T47D (cell line): ENCODE data around the gene PYURF.

Experiments used
- DNase-seq, 2 experiments: peaks; one replicate each; pipeline versions ENCODE4 v3.0.0 to v3.0.0-alpha.2; 2011 to 2012; ENCODE audit warnings: low read depth in 1 of 2, low spot score in 1 of 2
- JUND ChIP-seq: IDR thresholded peaks from 2 replicates; pipeline ENCODE4 v1.6.1; 2012; ENCODE audit warnings: low read depth
- in situ Hi-C: cut with HindIII; loops from 2 replicates; pipeline ENCODE4 v1.10.0; 2016; ENCODE audit warnings: low sequenced_read_pairs, low pct_unique_long_range_greater_than_20kb

Gene PYURF

GRCh38 chr4:88526221-88526815 lies 2.7 kb upstream of the PYURF start:
- in situ Hi-C loops, result no loop called here
- DNase-seq, result peak in 1 of 2 experiments; percentile 16
- TF ChIP-seq JUND, result no peak

- TF ChIP-seq JUND, result no peak
- DNase-seq, result no peak
- in situ Hi-C loops, result no loop called here
These were observed 595 bp upstream of the PYURF start for GRCh38 chr4:88524171-88524570.

- DNase-seq, result peak in 1 of 2 experiments; percentile 44
- TF ChIP-seq JUND, result no peak
- in situ Hi-C loops, result no loop called here
These were observed 763 bp downstream of the PYURF start for GRCh38 chr4:88522702-88523324.

GRCh38 chr4:88518911-88519310 lies 4.7 kb downstream of the PYURF start:
- TF ChIP-seq JUND, result no peak
- DNase-seq, result no peak
- in situ Hi-C loops, result no loop called here

- in situ Hi-C loops, result no loop called here
- DNase-seq, result no peak
- TF ChIP-seq JUND, result no peak
These were observed 5.8 kb downstream of the PYURF start for GRCh38 chr4:88517825-88518224.

- in situ Hi-C loops, result no loop called here
- no peak for DNase-seq
- no peak for TF ChIP-seq JUND
These were observed 6.8 kb downstream of the PYURF start for GRCh38 chr4:88516746-88517145.

GRCh38 chr4:88514557-88515511 lies 8.7 kb downstream of the PYURF start:
- in situ Hi-C loops, result no loop called here
- DNase-seq, result peak in 1 of 2 experiments; percentile 89
- peak; percentile 33; the same call in 1 of the 2 replicates for TF ChIP-seq JUND

- no peak for TF ChIP-seq JUND
- no peak for DNase-seq
- in situ Hi-C loops, result no loop called here
These were observed 12.3 kb downstream of the PYURF start for GRCh38 chr4:88511236-88511635.

- DNase-seq, result no peak
- TF ChIP-seq JUND, result no peak
- in situ Hi-C loops, result no loop called here
These were observed 20.2 kb downstream of the PYURF start for GRCh38 chr4:88503344-88503743.

- in situ Hi-C loops, result no loop called here
- no peak for TF ChIP-seq JUND
- DNase-seq, result no peak
These were observed 25.6 kb downstream of the PYURF start for GRCh38 chr4:88497859-88498409.

GRCh38 chr4:88489100-88489761 lies 34.3 kb downstream of the PYURF start:
- no peak for DNase-seq
- in situ Hi-C loops, result no loop called here
- no peak for TF ChIP-seq JUND

- in situ Hi-C loops, result no loop called here
- DNase-seq, result no peak
- no peak for TF ChIP-seq JUND
These were observed 42.0 kb downstream of the PYURF start for GRCh38 chr4:88481537-88481936.
